A673 (cell line): ENCODE results near the gene PLA2G4A. TPM values are rescaled to one million over a fixed set of nuclear protein-coding genes. Genes with fewer than 3 reads are reported as not detected.

Experiments
- BruUV-seq: library from RNA; stranded (reverse); fragments of 400-500 nt; replicated peaks from 2 replicates; lab custom pipeline; 2021; lab: Mats Ljungman, UMichigan
- CTCF ChIA-PET: fragments of 300-600 bp; sonication (Branson Sonifier 250); formaldehyde crosslinking; loops from one replicate; lab custom pipeline; 2022; ENCODE audit warnings: antibody characterized with exemption; lab: Charles Lee
- POLR2A ChIA-PET: fragments of 300-600 bp; sonication (Branson Sonifier 250); formaldehyde crosslinking; loops from one replicate; lab custom pipeline; 2022; ENCODE audit warnings: antibody characterized with exemption; ENCODE audit not compliant: low non-redundant PET; lab: Charles Lee
- DNase-seq: peaks from one replicate; pipeline ENCODE4 v3.0.0-alpha.2; 2015; ENCODE audit warnings: low spot score
- H3K27ac ChIP-seq: fragments of 200-600 bp; sonication (generic); 2 replicates; pipeline ENCODE4 v1.5.1; 2016; ENCODE audit warnings: mixed run types, low read depth, mild to moderate bottlenecking, mixed read lengths, antibody characterized with exemption, low read length; ENCODE audit not compliant: poor library complexity, severe bottlenecking
- H3K27me3 ChIP-seq: fragments of 200-600 bp; sonication (generic); replicated peaks from 2 replicates; pipeline ENCODE4 v1.6.1; 2017; ENCODE audit warnings: mixed run types, low read depth, mild to moderate bottlenecking, mixed read lengths, antibody characterized with exemption, low read length; ENCODE audit not compliant: insufficient read depth, poor library complexity
- H3K36me3 ChIP-seq: fragments of 200-600 bp; sonication (generic); 2 replicates; pipeline ENCODE4 v1.6.1; 2016; ENCODE audit warnings: mixed run types, mild to moderate bottlenecking, mixed read lengths, antibody characterized with exemption, low read length; ENCODE audit not compliant: insufficient read depth, poor library complexity, severe bottlenecking
- H3K4me1 ChIP-seq: fragments of 200-600 bp; sonication (generic); 2 replicates; pipeline ENCODE4 v1.6.1; 2017; ENCODE audit warnings: mixed run types, mild to moderate bottlenecking, mixed read lengths, antibody characterized with exemption, low read length; ENCODE audit not compliant: insufficient read depth, poor library complexity, severe bottlenecking
- H3K4me3 ChIP-seq: fragments of 200-600 bp; sonication (generic); 2 replicates; pipeline ENCODE4 v1.5.1; 2016; ENCODE audit warnings: low read depth, mixed run types, mild to moderate bottlenecking, mixed read lengths, low read length; ENCODE audit not compliant: poor library complexity, severe bottlenecking
- H3K9me3 ChIP-seq: fragments of 200-600 bp; sonication (generic); 2 replicates; pipeline ENCODE4 v1.6.1; 2016; ENCODE audit warnings: mixed run types, low read depth, mild to moderate bottlenecking, mixed read lengths, antibody characterized with exemption, low read length; ENCODE audit not compliant: poor library complexity, severe bottlenecking
- CTCF ChIP-seq: fragments of 300-800, 200-600 bp; sonication (generic); conservative IDR thresholded peaks from 2 replicates; pipeline ENCODE4 v1.5.1; 2017; ENCODE audit warnings: low read depth, mild to moderate bottlenecking, antibody characterized with exemption, low read length, moderate library complexity, mixed read lengths
- EZH2 ChIP-seq: fragments of 200-600 bp; sonication (generic); IDR thresholded peaks from 2 replicates; pipeline ENCODE4 v1.6.1; 2017; ENCODE audit warnings: borderline replicate concordance, low read depth, mild to moderate bottlenecking, mixed read lengths, antibody characterized with exemption, low read length; ENCODE audit not compliant: poor library complexity, severe bottlenecking
- intact Hi-C: fragments of 100-400 bp; cut with micrococcal nuclease; formaldehyde crosslinking; loops from one replicate; pipeline ENCODE4 v1.10.0; 2022; ENCODE audit not compliant: unreplicated experiment
- total RNA-seq: library from RNA; stranded (reverse); gene quantifications from 2 replicates; pipeline ENCODE4 v1.2.3, GENCODE V29; 2021

Gene PLA2G4A
- total RNA-seq, 1 experiment from 2014 or later, result 34.4 TPM

- Histone ChIP-seq H3K27me3 (no peaks in the 10 kb centered on the region), H3K4me3 (peak overlapping the region; percentile 5), H3K36me3 (no peaks in the 10 kb centered on the region), H3K9me3 (no peaks in the 10 kb centered on the region), H3K27ac (peak overlapping the region; percentile 70), H3K4me1 (peaks cover 81% of the 10 kb centered on the region)
- no TSS peak for BruUV-seq
- ChIA-PET CTCF (no interaction called here), POLR2A (no interaction called here)
- intact Hi-C loops, result loop anchor here (1.0 kb wide), 1 partner anchor 36 kb away; no protein-coding TSS in a partner anchor
- no peak for TF ChIP-seq EZH2
- no peak for TF ChIP-seq CTCF
- peak; percentile 52 for DNase-seq
Measured at GRCh38 chr1:186845576-186846210, 16.9 kb downstream of the PLA2G4A start.

GRCh38 chr1:186848509-186849130 is 19.9 kb downstream of the PLA2G4A start:
- intact Hi-C loops, result no loop called here
- no peak for DNase-seq

GRCh38 chr1:186849271-186849671 is 20.5 kb downstream of the PLA2G4A start:
- CTCF ChIA-PET, result no interaction called here
- no peak overlapping the region for H3K27ac ChIP-seq
- H3K9me3 ChIP-seq, result no peaks in the 10 kb centered on the region
- POLR2A ChIA-PET, result no interaction called here
- no peak for TF ChIP-seq EZH2
- TF ChIP-seq CTCF, result no peak
- no peak overlapping the region for H3K4me3 ChIP-seq
- H3K27me3 ChIP-seq, result no peaks in the 10 kb centered on the region
- DNase-seq, result peak; percentile 53
- BruUV-seq, result no TSS peak
- H3K36me3 ChIP-seq, result no peaks in the 10 kb centered on the region
- intact Hi-C loops, result no loop called here
- peaks cover 64% of the 10 kb centered on the region for H3K4me1 ChIP-seq

More at GRCh38 chr1:186848509-186849130, 19.9 kb downstream of the PLA2G4A start:
- H3K36me3 ChIP-seq, result no peaks in the 10 kb centered on the region
- no peak for TF ChIP-seq CTCF
- TF ChIP-seq EZH2, result no peak
- no peaks in the 10 kb centered on the region for H3K27me3 ChIP-seq
- H3K4me1 ChIP-seq, result peaks cover 64% of the 10 kb centered on the region
- no TSS peak for BruUV-seq
- ChIA-PET POLR2A (no interaction called here), CTCF (no interaction called here)
- peak overlapping the region; percentile 57 for H3K27ac ChIP-seq
- no peaks in the 10 kb centered on the region for H3K9me3 ChIP-seq
- H3K4me3 ChIP-seq, result no peak overlapping the region
